Ovary (tissue), 3 donors: ENCODE data around the gene PARD3B.

Source experiments
- EP300 ChIP-seq: sonication (generic); formaldehyde crosslinking; IDR thresholded peaks from one replicate; pipeline ENCODE4 v1.6.1; 2017; ENCODE audit warnings: antibody characterized with exemption
- POLR2A ChIP-seq: fragments of 450-650 bp; IDR thresholded peaks from one replicate; pipeline ENCODE4 v1.6.1; 2017; ENCODE audit warnings: antibody characterized with exemption, mild to moderate bottlenecking, moderate library complexity
- TF ChIP-seq, protein P1 (sequence below), 3 donors: fragments of 450-650 bp in 2 of 3; fragments of 200-600 bp in 1 of 3; IDR thresholded peaks; one replicate each; pipeline versions ENCODE4 v1.5.1 to v1.8.0; 2016 to 2022; ENCODE audit warnings: antibody characterized with exemption in 3 of 3, mild to moderate bottlenecking in 1 of 3
- donor health status: DM: no; HTN: no; CAD: no.

DNA sequence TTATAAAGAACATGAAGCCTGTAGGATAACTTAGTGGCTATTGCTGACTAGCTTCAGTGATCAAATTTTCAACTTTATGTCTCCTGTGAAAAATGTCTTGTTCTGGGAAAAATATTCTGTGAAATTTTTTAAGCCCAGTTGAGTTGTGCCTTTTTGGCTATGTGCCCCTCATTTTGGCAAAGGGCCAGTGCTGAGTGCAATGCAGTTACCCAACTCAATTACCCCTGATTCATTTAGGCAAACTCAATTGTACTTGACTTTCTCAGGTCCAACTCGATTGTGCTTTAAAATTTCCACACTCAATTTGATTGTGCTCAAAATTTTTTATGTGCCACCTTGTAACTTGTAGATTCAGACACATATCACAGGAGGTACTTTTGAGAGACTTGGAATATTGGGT is 588.3 kb downstream of the PARD3B start:
- TF ChIP-seq, protein P1, sequence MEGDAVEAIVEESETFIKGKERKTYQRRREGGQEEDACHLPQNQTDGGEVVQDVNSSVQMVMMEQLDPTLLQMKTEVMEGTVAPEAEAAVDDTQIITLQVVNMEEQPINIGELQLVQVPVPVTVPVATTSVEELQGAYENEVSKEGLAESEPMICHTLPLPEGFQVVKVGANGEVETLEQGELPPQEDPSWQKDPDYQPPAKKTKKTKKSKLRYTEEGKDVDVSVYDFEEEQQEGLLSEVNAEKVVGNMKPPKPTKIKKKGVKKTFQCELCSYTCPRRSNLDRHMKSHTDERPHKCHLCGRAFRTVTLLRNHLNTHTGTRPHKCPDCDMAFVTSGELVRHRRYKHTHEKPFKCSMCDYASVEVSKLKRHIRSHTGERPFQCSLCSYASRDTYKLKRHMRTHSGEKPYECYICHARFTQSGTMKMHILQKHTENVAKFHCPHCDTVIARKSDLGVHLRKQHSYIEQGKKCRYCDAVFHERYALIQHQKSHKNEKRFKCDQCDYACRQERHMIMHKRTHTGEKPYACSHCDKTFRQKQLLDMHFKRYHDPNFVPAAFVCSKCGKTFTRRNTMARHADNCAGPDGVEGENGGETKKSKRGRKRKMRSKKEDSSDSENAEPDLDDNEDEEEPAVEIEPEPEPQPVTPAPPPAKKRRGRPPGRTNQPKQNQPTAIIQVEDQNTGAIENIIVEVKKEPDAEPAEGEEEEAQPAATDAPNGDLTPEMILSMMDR (IDR thresholded peaks at IDR 0.05): no peak
- TF ChIP-seq EP300: no peak
- TF ChIP-seq POLR2A: no peak
